HG03108 (cell line): ENCODE measurements around the gene C1orf21.

Experiments
- ATAC-seq: cut with Tn5 transposase; IDR thresholded peaks from one replicate; pipeline ENCODE4 v1.9.1; 2021; ENCODE audit warnings: moderate library complexity; ENCODE audit not compliant: unreplicated experiment

C1orf21 gene

DNA sequence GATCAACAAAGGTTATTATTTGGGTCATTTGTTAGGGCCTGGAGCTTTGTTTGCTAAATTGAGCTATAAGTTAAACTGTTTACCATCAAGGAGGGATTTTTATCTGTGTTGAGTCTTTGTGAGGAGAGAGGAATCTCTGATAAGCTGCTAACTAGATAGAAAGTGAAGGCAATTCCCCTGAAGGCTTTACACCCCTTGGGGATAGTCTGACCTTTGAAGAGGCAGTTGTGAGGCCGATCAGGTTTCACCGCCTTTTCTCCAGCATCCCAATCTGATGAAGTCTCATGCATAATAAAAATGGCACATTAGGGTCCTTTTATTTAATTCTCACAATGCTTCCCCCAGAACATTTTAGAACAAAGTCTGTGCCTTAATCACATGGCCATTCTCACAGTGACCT is 21.8 kb downstream of the C1orf21 start:
- no peak for ATAC-seq

DNA sequence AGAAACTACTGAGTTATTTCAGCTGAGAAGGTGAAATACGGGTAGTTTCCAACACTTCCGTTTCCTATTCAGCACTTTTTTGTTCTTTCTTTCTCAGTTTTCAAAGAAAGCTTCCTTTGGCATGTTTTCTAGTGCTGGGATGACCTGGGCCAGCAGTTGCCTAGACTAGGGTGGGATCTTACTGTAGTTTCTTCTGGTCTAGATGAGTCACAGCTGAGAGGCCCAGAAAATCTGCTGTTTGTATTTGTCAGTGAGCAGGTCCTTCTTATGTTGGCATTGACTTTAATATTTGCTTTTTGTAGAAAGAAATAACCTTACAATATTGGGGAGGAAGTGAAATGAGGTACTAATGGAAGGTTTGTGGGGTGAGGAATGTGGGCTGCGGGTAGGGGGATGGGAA is 22.2 kb downstream of the C1orf21 start:
- ATAC-seq, result no peak

DNA sequence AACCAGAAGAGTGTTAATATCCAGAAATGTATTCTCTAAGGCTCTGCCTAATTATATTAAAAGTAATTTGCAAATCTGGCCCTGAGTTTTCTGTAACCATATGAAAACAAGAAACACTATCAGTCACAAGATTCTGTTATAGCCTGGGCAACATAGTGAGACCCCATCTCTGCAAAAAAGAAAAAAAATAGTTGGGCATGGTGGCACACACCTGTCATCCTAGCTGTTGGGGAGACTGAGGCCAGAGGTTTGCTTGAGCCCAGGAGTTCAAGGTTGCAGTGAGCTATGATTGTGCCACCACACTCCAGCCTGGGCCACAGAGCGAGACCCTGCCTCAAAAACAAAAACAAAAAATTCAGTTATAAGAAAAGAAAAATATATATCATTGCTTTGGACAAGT is 25.6 kb downstream of the C1orf21 start:
- ATAC-seq, result no peak

DNA sequence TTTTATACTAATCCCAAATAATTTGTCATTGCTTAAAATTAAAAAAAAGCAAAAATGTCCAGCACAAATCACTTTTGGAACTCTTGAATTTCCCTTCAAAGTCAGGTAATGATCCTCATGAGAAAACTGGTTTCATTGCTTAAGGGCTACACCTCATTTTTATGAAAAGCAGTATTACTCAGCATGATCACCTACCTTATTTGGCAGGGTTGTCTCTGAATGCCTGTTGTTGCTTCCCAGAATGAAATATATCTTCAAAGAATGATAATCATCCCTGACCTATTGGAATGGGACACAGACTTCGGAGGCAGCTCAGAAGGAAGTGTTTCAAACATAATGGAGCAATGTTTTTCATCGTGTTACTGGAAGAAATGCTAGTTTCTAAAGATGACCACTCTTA is 29.7 kb downstream of the C1orf21 start:
- ATAC-seq, result no peak

DNA sequence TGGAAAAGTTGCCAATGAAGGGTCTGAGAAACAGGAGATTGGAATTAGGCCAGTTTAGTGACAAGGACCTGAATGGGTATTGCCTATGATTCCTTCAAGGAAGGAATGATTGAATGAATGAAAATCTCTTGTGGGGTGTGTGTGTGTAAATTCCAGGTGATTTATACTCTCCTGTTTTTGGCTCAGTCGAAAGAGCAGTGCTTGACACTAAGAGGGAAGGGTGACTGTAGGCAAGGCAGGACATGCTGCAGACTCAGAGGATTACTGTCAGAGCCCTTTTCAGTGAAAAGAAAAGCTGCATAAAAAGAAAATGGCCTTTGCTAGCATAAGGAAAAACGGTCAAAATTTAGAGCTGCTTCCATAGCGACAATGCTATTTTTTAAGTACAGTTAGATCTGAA is 30.1 kb downstream of the C1orf21 start:
- no peak for ATAC-seq

DNA sequence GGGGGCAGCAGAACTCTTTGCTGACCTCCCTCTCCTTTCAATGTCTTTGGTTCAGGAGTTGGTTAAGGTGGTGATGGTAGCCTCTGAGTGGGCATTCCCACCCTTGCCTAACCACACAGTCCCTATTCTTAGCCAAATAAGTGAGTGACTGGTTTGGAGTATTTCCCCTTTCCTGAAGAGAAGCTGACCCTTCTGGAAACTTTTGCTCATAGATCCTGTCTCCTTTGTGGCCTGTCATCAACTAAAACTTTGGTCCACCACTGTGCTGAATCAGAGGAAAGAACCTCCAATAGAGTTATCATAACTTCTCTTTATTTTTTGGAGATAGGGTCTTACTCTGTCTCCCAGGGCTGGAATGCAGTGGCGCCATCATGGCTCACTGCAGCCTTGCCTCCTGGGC is 31.1 kb downstream of the C1orf21 start:
- ATAC-seq, result no peak

DNA sequence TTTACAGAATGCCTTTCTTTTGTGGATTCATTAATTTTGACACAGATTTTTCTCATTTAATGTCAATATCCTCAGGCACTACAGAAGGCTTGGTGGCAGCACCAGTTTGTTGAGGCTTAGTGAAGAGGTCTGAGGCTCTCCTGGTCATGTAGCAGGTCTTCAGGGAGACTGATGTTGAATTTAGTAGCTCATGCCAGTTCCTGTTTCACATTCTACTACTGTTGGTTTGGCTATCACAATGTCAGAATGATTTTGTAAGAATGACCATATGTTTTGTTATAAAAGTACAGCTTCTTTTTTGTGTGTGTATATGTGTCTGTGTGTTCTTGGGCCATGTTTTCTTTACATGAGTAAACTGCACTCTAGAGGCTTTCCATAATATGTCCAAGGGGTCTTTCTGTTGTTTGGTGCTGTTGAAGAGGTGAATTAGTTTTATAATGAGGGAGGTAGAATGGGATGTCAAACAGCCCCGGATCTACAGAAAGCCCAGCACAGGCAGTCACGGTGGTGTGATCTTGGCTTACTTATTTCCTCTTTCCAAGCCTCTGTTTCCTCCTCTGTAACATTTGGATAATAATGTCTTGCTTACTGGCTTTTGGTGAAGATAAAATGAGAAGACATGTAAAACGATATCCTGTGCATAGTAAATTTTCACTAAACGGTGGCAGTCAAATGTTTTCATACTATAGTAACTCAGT is 32.0 kb downstream of the C1orf21 start:
- no peak for ATAC-seq

DNA sequence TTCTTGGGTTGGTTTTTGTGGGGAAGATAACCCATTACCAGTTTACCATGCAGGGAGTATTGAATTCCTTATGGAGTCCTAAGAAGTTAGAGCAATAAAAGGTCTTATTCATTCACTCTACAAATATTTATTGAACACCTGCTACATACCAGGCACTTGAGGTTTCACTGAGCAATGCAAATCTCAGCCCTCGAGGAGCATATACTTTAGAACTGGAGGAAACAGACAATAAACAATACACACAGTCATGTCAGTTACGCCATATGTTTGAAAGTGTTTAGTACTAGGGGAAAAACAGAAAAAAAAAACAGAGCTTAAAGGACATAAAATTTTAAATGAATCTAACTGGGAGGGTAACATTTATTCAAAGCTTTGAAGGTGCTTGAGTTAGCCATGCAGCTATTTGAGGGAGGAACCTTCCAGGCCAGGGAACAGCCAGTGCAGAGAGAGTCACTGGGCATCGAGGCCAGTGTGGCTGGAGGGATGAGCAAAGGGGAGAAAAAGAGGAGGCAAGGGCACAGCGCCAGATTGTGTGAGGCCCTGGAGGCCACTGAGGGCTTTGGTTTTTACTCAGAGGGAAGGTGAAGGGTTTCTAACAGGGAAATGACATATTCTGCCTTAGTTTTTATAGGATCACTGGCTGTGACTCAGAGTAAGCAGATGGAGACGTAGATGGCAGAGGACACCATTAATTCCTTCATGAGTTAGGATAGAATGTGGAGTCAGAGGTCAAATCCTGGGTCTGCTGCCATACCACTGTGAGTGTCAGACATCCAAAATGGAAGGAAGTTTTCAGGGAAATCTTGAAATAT is 32.7 kb downstream of the C1orf21 start:
- ATAC-seq, result no peak

DNA sequence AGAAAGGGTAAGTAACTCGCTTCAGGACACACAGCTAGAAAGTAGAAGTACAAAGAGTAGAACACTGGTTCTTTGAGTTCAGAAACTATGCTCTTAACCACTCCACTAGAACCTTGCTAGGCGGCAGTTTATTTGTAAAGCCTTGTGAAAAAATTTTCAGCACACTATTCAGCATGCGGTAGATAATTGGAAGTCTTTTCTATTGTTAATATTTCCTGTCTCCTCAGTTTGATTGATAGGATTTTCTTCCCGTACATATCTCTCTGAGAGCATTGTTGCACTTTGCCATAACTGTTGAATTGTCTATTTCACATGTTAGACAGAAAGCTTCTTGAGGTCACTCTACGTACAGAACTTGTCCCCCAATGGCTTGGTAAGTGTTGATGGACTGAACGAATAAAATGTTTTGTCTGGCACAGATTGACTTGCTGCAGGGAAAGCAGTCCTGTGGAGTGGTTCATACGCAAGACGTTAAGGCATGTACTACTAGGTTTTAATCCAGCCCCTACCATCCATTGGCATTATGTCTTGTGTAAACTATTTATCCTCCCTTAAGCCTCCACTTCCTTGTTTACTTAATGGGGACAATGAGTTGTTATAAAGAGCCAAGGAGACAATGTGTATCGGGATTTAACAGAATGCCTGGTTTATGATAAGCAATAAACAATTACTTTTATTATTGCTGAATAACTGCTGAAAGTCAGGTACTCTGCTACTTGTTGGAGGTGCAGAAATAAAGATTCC is 35.8 kb downstream of the C1orf21 start:
- ATAC-seq, result no peak

DNA sequence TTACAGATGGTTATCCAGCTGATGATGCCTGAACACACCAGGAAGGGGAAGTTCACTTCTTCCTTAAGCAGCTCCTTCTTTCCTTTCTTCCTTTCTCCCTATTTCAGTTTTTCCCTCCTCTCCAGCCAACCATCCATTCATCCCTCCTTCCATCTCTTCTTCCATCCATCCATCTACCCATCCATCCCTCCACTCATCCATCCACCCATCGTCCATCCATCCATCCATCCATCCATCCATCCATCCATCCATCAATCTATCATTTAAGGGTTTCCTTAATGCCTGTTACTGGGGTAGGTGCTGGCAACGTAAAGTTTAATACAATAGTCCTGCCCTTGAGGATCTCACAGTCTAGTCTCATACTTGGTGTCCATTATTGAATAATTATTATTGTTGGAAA is 36.8 kb downstream of the C1orf21 start:
- ATAC-seq, result no peak

DNA sequence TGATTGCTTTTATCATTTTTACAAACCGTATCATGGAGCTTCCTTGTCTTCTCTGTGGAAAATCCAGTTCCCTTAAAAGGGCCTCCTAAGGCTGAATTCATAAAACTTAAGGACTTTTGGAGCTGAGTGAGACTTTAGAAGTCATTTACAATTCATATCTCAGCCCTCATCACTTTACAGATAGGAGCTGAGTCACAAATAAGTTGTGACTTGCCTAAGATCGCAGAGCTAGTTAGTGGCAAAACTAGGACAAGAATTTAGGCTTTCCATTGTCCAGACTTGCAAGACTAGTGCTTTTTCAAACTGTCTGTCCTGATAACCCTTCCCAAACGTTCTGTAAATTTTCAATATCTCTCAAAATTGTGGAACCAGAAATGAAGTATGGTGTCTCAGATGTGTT is 37.3 kb downstream of the C1orf21 start:
- ATAC-seq, result no peak

DNA sequence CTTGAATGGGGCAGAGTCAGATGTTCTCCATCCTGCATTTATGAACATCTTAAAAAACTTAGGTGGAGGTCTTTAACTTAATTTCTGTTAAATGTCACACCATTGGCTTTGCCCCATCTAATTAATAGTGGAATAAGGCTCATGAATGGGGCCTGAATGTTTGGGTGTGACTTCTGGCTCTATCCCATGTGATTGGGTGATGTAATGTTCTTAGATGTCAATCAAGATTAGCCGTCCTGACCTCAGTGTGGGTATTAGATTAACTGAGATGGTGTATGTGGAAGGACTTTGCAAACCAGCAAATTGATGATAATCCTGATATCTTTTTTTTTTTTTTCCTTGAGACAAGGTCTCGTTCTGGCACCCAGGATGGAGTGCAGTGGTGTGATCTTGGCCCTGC is 38.1 kb downstream of the C1orf21 start:
- no peak for ATAC-seq

DNA sequence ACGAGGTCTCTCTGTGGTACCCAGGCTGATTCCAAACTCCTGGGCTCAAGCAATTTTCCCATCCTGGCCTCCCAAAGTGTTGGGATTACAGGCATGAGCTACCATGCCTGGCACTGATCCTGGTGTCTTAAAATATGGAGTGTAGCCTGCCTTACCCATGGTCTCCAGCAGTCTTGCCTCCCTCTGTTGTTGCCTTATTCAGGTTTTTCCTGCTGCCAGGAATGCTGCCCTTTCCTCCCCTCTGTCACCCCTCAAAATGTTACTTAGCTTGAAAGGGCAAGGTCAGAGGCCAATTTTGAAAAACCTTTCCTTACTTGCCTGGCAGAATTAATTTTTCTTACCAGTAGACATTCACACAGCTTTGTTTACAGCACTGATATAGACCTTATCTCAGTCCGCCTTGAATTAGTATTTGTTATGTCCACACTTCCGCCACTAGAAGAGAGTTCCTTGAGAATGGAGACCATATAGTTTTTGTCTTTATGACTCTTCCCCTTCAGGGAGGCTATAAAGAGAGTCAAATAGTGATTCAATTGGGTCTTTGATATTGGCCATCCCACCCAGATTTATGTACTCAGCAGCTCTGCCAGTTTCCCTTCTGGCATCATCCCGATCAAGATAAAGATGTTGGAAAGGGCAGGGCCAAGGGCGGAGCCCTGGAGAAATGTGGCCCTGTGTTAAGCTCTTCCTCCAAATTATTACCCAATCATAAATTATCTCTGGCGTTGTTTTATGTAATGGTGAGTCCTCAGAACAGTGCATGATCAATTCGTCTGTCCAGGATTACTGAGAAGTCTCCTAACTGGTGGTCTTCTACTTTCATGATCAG is 38.8 kb downstream of the C1orf21 start:
- no peak for ATAC-seq

DNA sequence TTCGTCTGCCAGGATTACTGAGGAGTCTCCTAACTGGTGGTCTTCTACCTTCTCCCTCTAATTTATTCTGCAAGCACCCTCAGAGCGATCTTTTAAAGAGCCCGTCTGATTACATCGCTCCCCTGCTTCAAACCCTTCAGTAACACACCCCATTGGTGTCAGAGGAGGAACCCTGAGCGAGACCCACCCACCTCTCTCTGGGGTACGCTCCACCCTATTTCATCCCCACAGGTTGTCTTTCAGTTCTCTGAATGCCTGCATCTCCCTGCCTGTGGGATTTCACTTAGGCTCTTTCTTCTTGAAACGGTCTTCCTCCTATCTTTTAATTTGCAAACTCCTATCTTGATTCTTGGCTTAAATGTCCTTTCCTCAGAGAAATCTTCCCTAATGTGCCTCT is 39.4 kb downstream of the C1orf21 start:
- no peak for ATAC-seq

DNA sequence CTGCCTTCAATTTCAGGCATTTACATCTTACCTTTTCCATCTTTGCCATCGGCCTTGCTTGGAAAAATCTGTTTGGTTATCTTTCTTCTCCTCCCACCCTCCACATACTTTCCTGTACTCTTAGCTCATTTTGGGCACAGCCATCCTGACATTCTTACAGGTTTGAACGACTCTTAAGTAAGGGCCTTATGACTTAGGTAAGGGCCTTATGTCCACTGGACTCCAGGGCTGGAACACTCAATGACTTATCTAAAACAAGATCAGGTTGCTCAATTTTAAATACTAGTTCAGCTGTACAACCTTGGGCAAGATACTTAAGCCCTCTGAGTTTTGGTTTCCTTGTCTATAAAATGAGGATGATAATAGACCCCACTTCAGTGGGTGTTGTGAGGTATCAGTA is 40.9 kb downstream of the C1orf21 start:
- no peak for ATAC-seq

DNA sequence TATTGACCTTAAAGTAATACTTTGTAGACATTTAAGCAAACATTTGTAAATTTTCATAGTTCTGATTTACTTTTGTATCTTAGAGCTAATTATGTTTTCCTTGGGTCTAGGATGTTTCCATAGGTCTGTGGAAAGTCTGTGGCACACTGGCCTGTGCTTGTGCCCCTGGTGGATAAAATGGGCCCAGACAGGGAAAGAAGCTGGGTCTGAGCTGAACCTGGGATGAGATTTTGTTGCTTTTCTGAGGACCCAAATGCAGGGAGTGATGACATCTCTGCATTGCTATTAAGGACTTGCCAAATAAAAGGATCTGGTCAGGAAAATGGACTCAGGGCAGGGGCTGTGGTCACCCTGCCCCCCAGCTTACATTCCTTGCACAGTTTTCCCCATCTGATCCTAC is 41.8 kb downstream of the C1orf21 start:
- ATAC-seq, result no peak

DNA sequence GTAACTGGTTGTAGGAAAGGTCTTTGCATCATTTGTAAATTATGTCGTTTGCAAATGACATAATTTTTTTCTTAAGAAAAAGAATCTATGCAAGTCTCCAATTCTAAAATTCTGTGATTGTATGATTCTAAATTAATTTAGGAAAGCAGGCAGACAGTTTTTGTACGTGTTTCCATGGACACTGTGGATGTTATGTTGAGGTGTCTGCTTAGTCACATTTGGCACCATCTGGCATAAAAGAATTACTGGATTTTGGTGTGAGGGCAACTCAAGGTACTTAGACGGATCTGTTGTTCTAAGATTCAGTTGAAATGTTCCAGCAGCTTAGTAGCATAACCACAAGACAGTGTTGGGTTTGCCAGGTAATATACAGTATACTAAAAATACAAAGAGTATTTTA is 42.5 kb downstream of the C1orf21 start:
- no peak for ATAC-seq

DNA sequence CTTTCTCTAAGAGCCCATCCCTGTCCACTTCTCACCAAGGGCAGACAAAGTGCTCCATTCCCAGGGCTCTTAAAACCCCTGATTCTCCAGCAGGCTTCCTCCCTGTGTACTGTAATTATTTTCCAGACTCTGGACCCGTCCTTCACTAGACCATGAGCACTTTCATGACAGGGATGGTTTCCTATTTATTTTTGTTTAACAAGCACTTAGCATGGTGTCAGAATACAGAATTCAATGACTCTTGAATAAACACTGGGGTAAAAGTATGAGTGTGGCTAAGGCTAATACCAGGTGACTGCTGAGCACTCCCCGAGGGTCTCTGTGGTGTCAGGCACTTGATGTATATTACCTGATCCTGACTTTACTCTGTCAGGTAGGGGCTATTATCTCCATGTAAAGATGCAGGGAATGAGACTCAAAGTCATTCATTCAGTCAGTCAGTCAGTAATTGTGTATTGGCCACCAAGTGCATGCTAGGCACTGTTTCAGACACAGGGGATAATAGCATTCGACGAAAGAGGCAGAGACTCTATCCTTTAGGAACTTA is 47.2 kb downstream of the C1orf21 start:
- no peak for ATAC-seq

DNA sequence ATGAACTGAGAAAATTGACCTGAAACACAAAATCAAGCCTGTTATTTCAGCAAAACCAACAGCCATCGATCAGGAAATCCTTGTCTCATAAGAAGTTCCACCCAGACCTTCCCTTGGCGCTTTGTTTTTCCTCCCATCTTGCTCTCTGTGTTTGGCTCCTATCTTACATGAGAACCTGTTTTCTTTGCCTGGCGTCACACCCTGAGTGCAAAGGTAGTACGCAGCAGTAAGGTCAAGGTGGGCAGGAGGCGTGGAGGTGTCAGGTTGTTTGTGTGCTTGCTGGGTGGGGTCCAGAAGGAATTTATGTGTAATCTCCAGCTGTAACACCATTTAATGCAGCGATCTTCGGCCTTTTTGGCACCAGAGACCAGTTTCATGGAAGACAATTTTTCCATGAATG is 50.5 kb downstream of the C1orf21 start:
- ATAC-seq, result no peak

DNA sequence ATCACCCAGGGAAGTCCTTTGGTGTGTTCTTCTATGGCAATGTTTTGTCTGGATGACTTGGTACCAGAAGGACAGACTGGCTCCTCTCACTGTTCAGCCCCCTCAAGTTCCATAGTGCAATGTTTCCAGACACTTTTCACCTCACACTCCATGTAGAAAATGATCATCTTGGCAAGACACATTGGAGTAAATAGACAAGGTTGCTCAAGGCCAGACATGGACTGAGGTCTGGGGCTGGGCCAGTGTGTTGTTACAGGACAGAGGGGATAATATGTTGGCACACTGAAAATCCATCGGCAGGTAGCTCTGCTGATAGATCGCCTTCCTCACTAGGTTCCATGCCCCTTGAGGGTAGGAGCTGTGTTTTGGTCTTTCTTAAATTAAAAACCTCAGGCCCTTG is 51.5 kb downstream of the C1orf21 start:
- no peak for ATAC-seq

DNA sequence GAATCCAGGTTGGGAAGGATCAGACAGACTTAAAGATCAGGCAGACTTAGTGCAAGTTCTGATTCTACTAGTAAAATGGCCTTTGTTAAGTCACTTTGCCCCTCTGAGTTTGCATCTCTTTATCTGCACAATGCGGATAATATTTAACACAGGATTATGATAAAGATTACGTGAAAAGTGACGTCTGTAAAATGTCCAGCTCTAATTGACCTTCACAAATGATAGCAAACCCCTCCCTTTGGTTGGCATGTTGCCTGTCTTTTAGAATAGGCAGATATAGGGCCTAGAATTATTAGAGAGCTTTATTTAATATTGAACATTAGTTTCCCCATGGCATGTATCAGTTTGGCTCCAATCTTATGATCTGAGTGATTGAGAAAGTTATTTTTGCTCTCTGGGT is 55.4 kb downstream of the C1orf21 start:
- ATAC-seq, result no peak
